ENCODE data around the gene TMEM109. TPM values are rescaled to one million over a fixed set of nuclear protein-coding genes. Genes with fewer than 3 reads are reported as not detected.

The TMEM109 gene
- total and polyA plus RNA-seq, 2 of the 4 experiments (the other 2 are of a cell fraction) = 15.1 to 69.7 TPM

DNA sequence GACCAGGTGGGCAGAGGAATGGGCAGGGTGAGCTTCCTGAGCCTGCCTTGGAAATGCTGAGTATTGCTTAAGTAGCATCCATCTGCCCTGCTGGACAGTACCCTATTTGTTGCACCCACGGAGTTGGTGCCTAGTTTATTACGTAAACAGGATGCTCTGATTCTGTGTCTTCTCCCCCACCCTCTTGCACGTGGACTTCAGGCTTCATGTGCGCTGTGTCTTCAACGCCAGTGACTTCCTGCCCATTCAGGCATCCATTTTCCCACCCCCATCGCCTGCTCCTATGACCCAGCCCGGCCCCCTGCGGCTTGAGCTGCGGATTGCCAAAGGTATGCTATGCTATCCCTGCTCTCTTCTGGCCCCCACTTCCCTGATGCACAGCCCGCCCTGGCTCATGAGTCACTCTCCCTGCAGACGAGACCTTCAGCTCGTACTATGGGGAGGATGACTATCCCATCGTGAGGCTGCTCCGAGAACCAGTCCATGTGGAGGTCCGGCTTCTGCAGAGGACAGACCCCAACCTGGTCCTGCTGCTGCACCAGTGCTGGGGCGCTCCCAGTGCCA, 40.9 kb upstream of the TMEM109 start:
- Histone ChIP-seq H3K27me3 (ENCODE audit: control insufficient read depth, insufficient read depth, low read length) (no peaks in the 10 kb centered on the region; the same call in none of the 2 replicates), H4K5ac (ENCODE audit: low read depth, low read length) (peak overlapping the region; percentile 37; the same call in 1 of the 2 replicates), H2AK9ac (replicated peaks; ENCODE audit: low read depth, low read length, poor library complexity) (peak overlapping the region; percentile 91), H3K9me3 (ENCODE audit: control insufficient read depth, insufficient read depth, low read length) (no peaks in the 10 kb centered on the region), H2BK5ac (ENCODE audit: low read depth, low read length, poor library complexity, severe bottlenecking) (peak overlapping the region; percentile 79), H3K18ac (ENCODE audit: low read depth, low read length) (no peak overlapping the region; the same call in 1 of the 2 replicates), H3K23ac (ENCODE audit: low read depth, low read length) (no peak overlapping the region), H2AFZ (replicated peaks; ENCODE audit: low read length, poor library complexity) (peak overlapping the region; percentile 80), H4K8ac (ENCODE audit: low read depth in 2 of 2, low read length in 2 of 2) (peak overlapping the region; percentile 54 to 68; a peak in 3 of 4 replicates), H3K4me2 (ENCODE audit: low read depth, low read length) (peak overlapping the region; percentile 36), H2BK120ac (ENCODE audit: low read depth, low read length) (peak overlapping the region; percentile 89), H3K56ac (ENCODE audit: extremely low read depth, insufficient read depth, low read length) (no peak overlapping the region), H3K9me1 (ENCODE audit: insufficient read depth, low read length) (peaks cover 23% of the 10 kb centered on the region), H2BK15ac (ENCODE audit: low read depth, low read length) (0 out of 3 replicates have a peak overlapping the region, but pooled peaks have one; percentile 4), H3K79me1 (ENCODE audit: low read depth in 1 of 2, low read length in 2 of 2) (0 out of 4 replicates have a peak, but pooled peaks cover 0 to 3% of the 10 kb centered on the region in 2 experiments), H3K4me3 (ENCODE audit: insufficient read depth, low read depth, low read length) (no peak overlapping the region), H3K9ac (ENCODE audit: low read depth, low read length) (0 out of 2 replicates have a peak overlapping the region, but pooled peaks have one; percentile 4), H3K4ac (ENCODE audit: low read depth, low read length) (peak overlapping the region; percentile 97), H3K4me1 (ENCODE audit: control insufficient read depth, insufficient read depth, low read length) (peaks cover 22% of the 10 kb centered on the region), H3K27ac (ENCODE audit: insufficient read depth, low read length) (peak overlapping the region; percentile 33), H2BK20ac (ENCODE audit: low read depth, low read length) (peak overlapping the region; percentile 92; the same call in 1 of the 2 replicates), H4K20me1 (ENCODE audit: insufficient read depth, low read length) (no peaks in the 10 kb centered on the region), H4K91ac (ENCODE audit: insufficient read depth, low read depth, low read length) (peak overlapping the region; percentile 81; the same call in 1 of the 2 replicates), H2AK5ac (ENCODE audit: low read depth, low read length) (peak overlapping the region; percentile 100), H3K36me3 (ENCODE audit: control insufficient read depth, insufficient read depth, low read length) (no peaks in the 10 kb centered on the region), H3K14ac (replicated peaks; ENCODE audit: low read depth, low read length) (no peak overlapping the region)
- 55% methylated on average over 6 of the region's 16 CpGs; no CpG with 5 or more reads in 1 of the 2 experiments for WGBS, 2 experiments (ENCODE audit: extremely low coverage in 2 of 2, insufficient read length in 1 of 2)
- ChIA-PET POLR2A (ENCODE audit: unreplicated experiment) (no interaction called here), CTCF (interaction anchor here (0.7 to 2.5 kb wide), 5 partner anchors 14 to 97 kb away, joined by 3 to 11 read pairs (median 5); no protein-coding TSS in a partner anchor)
- in situ Hi-C loops (cut with MboI; ENCODE audit: low sequenced_read_pairs) = no loop called here
- TF ChIP-seq POLR2A (IDR thresholded peaks at IDR 0.05; ENCODE audit: low read depth, low read length) (no peak), SMC3 (IDR thresholded peaks at IDR 0.05; ENCODE audit: low read depth, low read length) (no peak), RCOR1 (IDR thresholded peaks at IDR 0.05; ENCODE audit: insufficient replicate concordance, low read length) (peak; percentile 69), RFX5 (IDR thresholded peaks at IDR 0.05; ENCODE audit: low read depth, low read length) (no peak), MAFK (IDR thresholded peaks at IDR 0.05; ENCODE audit: low read depth, low read length) (0 out of 2 replicates have a peak, but pooled peaks have one; percentile 32), MXI1 (IDR thresholded peaks at IDR 0.05; ENCODE audit: borderline replicate concordance, low read depth, low read length) (peak; percentile 82), FOS (IDR thresholded peaks at IDR 0.05; ENCODE audit: low read depth, low read length) (peak; percentile 88), RAD21 (IDR thresholded peaks at IDR 0.05; ENCODE audit: low read length) (no peak), CEBPB (IDR thresholded peaks at IDR 0.05; ENCODE audit: low read depth, low read length) (peak; percentile 54), NFE2L2 (IDR thresholded peaks at IDR 0.05; ENCODE audit: low read depth, low read length) (no peak), BHLHE40 (IDR thresholded peaks at IDR 0.05; ENCODE audit: low read depth, low read length) (peak; percentile 90), MAZ (IDR thresholded peaks at IDR 0.05; ENCODE audit: borderline replicate concordance, low read depth, low read length) (peak; percentile 100)
- TF ChIP-seq, protein P1, sequence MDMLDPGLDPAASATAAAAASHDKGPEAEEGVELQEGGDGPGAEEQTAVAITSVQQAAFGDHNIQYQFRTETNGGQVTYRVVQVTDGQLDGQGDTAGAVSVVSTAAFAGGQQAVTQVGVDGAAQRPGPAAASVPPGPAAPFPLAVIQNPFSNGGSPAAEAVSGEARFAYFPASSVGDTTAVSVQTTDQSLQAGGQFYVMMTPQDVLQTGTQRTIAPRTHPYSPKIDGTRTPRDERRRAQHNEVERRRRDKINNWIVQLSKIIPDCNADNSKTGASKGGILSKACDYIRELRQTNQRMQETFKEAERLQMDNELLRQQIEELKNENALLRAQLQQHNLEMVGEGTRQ (IDR thresholded peaks at IDR 0.05; ENCODE audit: low read depth, low read length) = no peak
- TF ChIP-seq, protein P2, sequence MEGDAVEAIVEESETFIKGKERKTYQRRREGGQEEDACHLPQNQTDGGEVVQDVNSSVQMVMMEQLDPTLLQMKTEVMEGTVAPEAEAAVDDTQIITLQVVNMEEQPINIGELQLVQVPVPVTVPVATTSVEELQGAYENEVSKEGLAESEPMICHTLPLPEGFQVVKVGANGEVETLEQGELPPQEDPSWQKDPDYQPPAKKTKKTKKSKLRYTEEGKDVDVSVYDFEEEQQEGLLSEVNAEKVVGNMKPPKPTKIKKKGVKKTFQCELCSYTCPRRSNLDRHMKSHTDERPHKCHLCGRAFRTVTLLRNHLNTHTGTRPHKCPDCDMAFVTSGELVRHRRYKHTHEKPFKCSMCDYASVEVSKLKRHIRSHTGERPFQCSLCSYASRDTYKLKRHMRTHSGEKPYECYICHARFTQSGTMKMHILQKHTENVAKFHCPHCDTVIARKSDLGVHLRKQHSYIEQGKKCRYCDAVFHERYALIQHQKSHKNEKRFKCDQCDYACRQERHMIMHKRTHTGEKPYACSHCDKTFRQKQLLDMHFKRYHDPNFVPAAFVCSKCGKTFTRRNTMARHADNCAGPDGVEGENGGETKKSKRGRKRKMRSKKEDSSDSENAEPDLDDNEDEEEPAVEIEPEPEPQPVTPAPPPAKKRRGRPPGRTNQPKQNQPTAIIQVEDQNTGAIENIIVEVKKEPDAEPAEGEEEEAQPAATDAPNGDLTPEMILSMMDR (conservative IDR thresholded peaks at IDR 0.05; ENCODE audit: low read depth, low read length) = no peak
- no TSS peak for BruUV-seq (replicated peaks)
- peak; percentile 89 for DNase-seq
- peak; percentile 91 for ATAC-seq (ENCODE audit: low read depth)
- dilution Hi-C loops (cut with HindIII; ENCODE audit: low sequenced_read_pairs, unreplicated experiment) = no loop called here
- intact Hi-C loops (cut with micrococcal nuclease) = no loop called here
